NCI-H748 (cell line): Measurements from ENCODE around the gene TUBB8.
A peak's percentile ranks its signal among the peaks of the same experiment; 100 is the strongest.
"Not testable (repeated sequence)": the region's sequence is repeated elsewhere in the genome, so short reads cannot be mapped to it uniquely, and the experiment has no call there.

ENCODE experiments used
- DNase-seq: peaks from one replicate; lab custom pipeline; 2025; ENCODE audit not compliant: unreplicated experiment; lab: John Stamatoyannopoulos, UW

The TUBB8 gene

GRCh38 chr10:48996-49395 is at the start of gene TUBB8:
Gene TUBB8, minus strand, starts transcription at chr10:49296. Its CDS starts 58 bp downstream, at chr10:49238.
- no peak for DNase-seq

- DNase-seq = no peak
Observed at GRCh38 chr10:96466-96865, 47.4 kb upstream of the TUBB8 start.

GRCh38 chr10:95356-96115 is 46.4 kb upstream of the TUBB8 start:
- no peak for DNase-seq

- DNase-seq = no peak
Observed at GRCh38 chr10:94613-95012, 45.5 kb upstream of the TUBB8 start.

- DNase-seq = no peak
Observed at GRCh38 chr10:92846-93245, 43.8 kb upstream of the TUBB8 start.

- no peak for DNase-seq
Observed at GRCh38 chr10:92153-92552, 43.1 kb upstream of the TUBB8 start.

- no peak for DNase-seq
Observed at GRCh38 chr10:91313-91712, 42.2 kb upstream of the TUBB8 start.

GRCh38 chr10:90161-90560 is 41.1 kb upstream of the TUBB8 start:
- DNase-seq = no peak

GRCh38 chr10:89248-89647 is 40.2 kb upstream of the TUBB8 start:
- DNase-seq = no peak

GRCh38 chr10:88253-88652 is 39.2 kb upstream of the TUBB8 start:
- DNase-seq = no peak

GRCh38 chr10:87177-88080 is 38.3 kb upstream of the TUBB8 start:
- DNase-seq = no peak

GRCh38 chr10:86031-86430 is 36.9 kb upstream of the TUBB8 start:
- no peak for DNase-seq

GRCh38 chr10:85044-85443 is 35.9 kb upstream of the TUBB8 start:
- no peak for DNase-seq

GRCh38 chr10:83930-84530 is 34.9 kb upstream of the TUBB8 start:
- DNase-seq = no peak

GRCh38 chr10:80477-81105 is 31.5 kb upstream of the TUBB8 start:
- DNase-seq = no peak

- DNase-seq = no peak
Observed at GRCh38 chr10:79532-80215, 30.6 kb upstream of the TUBB8 start.

- no peak for DNase-seq
Observed at GRCh38 chr10:78556-78955, 29.5 kb upstream of the TUBB8 start.

- DNase-seq = not testable (repeated sequence)
Observed at GRCh38 chr10:74266-74621, 25.1 kb upstream of the TUBB8 start.

- peak; percentile 63 for DNase-seq
Observed at GRCh38 chr10:73543-74265, 24.6 kb upstream of the TUBB8 start.

GRCh38 chr10:68156-68555 is 19.1 kb upstream of the TUBB8 start:
- DNase-seq = not testable (repeated sequence)
